Calu3 (cell line): ENCODE results near the gene TUT7. TPM values are rescaled to one million over a fixed set of nuclear protein-coding genes. Genes with fewer than 3 reads are reported as not detected.

ENCODE experiments used
- BruUV-seq: library from RNA; stranded (reverse); fragments of 400-500 nt; replicated peaks from 2 replicates; lab custom pipeline; 2021; lab: Mats Ljungman, UMichigan
- CTCF ChIA-PET: fragments of 300-600 bp; sonication (Branson Sonifier 250); formaldehyde crosslinking; loops from one replicate; lab custom pipeline; 2022; ENCODE audit warnings: antibody characterized with exemption; lab: Charles Lee
- DNase-seq: peaks from one replicate; pipeline ENCODE4 v3.0.0; 2022
- H3K27ac Mint-ChIP-seq: one replicate; pipeline ENCODE4 v1.8.0; 2022; ENCODE audit warnings: mixed read lengths; ENCODE audit not compliant: unreplicated experiment
- H3K27me3 Mint-ChIP-seq: one replicate; pipeline ENCODE4 v1.8.0; 2022; ENCODE audit warnings: mixed read lengths; ENCODE audit not compliant: unreplicated experiment
- H3K36me3 Mint-ChIP-seq: one replicate; pipeline ENCODE4 v1.8.0; 2022; ENCODE audit warnings: mild to moderate bottlenecking, moderate library complexity, mixed read lengths; ENCODE audit not compliant: insufficient read depth, unreplicated experiment
- H3K4me1 Mint-ChIP-seq: one replicate; pipeline ENCODE4 v1.8.0; 2022; ENCODE audit warnings: mild to moderate bottlenecking, low read depth, mixed read lengths; ENCODE audit not compliant: unreplicated experiment
- H3K4me3 Mint-ChIP-seq: one replicate; pipeline ENCODE4 v1.8.0; 2022; ENCODE audit warnings: mild to moderate bottlenecking, low read depth, moderate library complexity, mixed read lengths; ENCODE audit not compliant: unreplicated experiment
- H3K9me3 Mint-ChIP-seq: one replicate; pipeline ENCODE4 v1.8.0; 2022; ENCODE audit warnings: low read depth, mixed read lengths; ENCODE audit not compliant: unreplicated experiment
- CTCF ChIP-seq: fragments of 200-600 bp; IDR thresholded peaks from one replicate; pipeline ENCODE4 v1.8.0; 2022; ENCODE audit warnings: antibody characterized with exemption; ENCODE audit not compliant: unreplicated experiment
- intact Hi-C: fragments of 100-400 bp; cut with micrococcal nuclease; formaldehyde crosslinking; loops from one replicate; pipeline ENCODE4 v1.10.0; 2022; ENCODE audit not compliant: unreplicated experiment
- total RNA-seq: library from RNA; stranded (reverse); gene quantifications from 2 replicates; pipeline ENCODE4 v1.2.3, GENCODE V29; 2022

The TUT7 gene
- total RNA-seq, 1 experiment from 2014 or later: 16.2 TPM

DNA sequence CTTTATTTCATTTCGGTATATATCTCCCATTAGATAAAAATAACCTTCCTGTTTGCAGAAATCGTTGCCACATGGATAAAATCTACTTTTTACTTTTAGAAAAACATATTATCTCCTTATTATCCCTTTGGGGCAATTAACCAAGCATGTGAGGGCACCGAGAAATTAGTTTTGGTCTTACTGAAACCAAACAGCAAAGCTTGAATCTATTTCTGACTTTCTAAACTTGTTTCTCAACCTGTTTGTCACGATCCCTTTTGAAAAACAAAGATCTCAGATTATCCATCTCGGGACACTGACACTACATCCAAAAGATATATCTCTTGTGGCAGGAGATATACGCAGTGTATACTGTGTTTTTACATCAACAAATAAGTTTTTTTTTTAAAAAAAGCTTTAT lies 2.3 kb downstream of the TUT7 start:
- peak overlapping the region; percentile 26 for H3K4me3 Mint-ChIP-seq
- CTCF ChIA-PET: no interaction called here
- H3K27me3 Mint-ChIP-seq: no peaks in the 10 kb centered on the region
- intact Hi-C loops: no loop called here
- no peak overlapping the region for H3K27ac Mint-ChIP-seq
- DNase-seq: no peak
- no peak for TF ChIP-seq CTCF
- H3K4me1 Mint-ChIP-seq: peaks cover 15% of the 10 kb centered on the region
- H3K36me3 Mint-ChIP-seq: peaks cover 32% of the 10 kb centered on the region
- H3K9me3 Mint-ChIP-seq: no peaks in the 10 kb centered on the region
- no TSS peak for BruUV-seq

DNA sequence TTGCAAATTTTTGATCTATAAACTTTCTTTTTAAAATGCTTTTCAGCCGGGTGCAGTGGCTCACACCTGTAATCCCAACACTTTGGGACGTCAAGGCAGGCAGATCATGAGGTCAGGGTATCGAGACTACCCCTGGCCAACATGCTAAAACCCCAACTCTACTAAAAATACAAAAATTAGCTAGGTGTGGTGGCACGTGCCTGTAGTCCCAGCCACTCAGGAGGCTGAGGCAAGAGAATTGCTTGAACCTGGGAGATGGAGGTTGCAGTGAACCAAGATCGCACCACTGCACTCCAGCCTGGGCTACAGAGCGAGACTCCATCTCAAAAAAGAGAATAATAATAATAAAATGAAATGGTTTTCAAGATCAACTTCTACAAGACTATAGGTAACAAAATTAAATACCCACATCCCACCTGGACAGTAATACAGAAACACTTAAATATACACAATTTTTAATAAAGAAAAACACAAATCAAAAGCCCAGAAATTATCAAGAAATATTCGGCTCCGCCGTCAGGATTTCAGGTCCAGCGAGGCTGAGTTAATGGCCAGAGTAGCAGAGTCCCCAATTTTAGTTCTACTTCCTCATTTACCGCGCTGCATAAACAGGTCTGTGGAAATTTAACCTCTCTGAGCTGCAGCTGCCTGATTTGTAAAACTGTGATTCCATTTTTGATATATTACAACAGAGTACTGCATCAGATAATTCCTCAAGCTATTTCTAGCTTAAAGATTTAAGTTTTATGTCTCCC lies 4.0 kb downstream of the TUT7 start:
- Mint-ChIP-seq H3K27ac (no peak overlapping the region), H3K27me3 (no peaks in the 10 kb centered on the region), H3K9me3 (no peaks in the 10 kb centered on the region), H3K4me1 (peaks cover 15% of the 10 kb centered on the region), H3K4me3 (no peak overlapping the region), H3K36me3 (peaks cover 32% of the 10 kb centered on the region)
- no TSS peak for BruUV-seq
- CTCF ChIA-PET: no interaction called here
- no peak for TF ChIP-seq CTCF
- DNase-seq: no peak
- intact Hi-C loops: no loop called here

GRCh38 chr9:86349271-86349670 lies 4.9 kb downstream of the TUT7 start:
- H3K9me3 Mint-ChIP-seq: no peaks in the 10 kb centered on the region
- no TSS peak for BruUV-seq
- TF ChIP-seq CTCF: no peak
- DNase-seq: no peak
- CTCF ChIA-PET: no interaction called here
- peaks cover 25% of the 10 kb centered on the region for H3K36me3 Mint-ChIP-seq
- H3K27me3 Mint-ChIP-seq: no peaks in the 10 kb centered on the region
- no peak overlapping the region for H3K27ac Mint-ChIP-seq
- H3K4me3 Mint-ChIP-seq: no peak overlapping the region
- H3K4me1 Mint-ChIP-seq: peaks cover 15% of the 10 kb centered on the region
- intact Hi-C loops: no loop called here

GRCh38 chr9:86347991-86348390 lies 6.2 kb downstream of the TUT7 start:
- Mint-ChIP-seq H3K4me1 (peaks cover 15% of the 10 kb centered on the region), H3K4me3 (no peak overlapping the region), H3K27me3 (no peaks in the 10 kb centered on the region), H3K36me3 (peaks cover 15% of the 10 kb centered on the region), H3K27ac (no peak overlapping the region), H3K9me3 (no peaks in the 10 kb centered on the region)
- CTCF ChIA-PET: no interaction called here
- no TSS peak for BruUV-seq
- TF ChIP-seq CTCF: no peak
- intact Hi-C loops: no loop called here
- no peak for DNase-seq
